ENCODE data around the gene OPRD1.

DNA sequence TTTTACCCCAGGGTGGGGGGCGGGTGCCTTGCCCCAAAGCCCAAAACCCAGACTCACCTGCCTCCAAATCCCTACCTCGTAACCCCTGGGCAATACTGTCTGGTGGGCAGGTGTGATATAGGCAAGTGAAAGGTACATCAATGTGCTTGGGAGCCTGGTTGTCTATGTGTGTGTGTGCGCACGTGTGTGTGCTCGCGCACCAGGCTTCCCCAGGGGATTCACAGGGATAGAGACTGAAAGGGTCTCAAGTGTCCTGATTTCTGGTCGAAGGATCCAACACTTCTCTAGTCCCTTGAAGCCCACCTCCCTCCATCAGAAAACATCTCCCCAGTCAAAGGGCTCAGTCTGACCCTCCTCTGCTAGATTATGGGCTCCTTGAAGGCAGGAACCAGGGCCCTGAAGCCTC lies 73.5 kb downstream of the OPRD1 start:
- no peak for TF ChIP-seq POLR2A (IDR thresholded peaks at IDR 0.05)
- TF ChIP-seq, protein P1, sequence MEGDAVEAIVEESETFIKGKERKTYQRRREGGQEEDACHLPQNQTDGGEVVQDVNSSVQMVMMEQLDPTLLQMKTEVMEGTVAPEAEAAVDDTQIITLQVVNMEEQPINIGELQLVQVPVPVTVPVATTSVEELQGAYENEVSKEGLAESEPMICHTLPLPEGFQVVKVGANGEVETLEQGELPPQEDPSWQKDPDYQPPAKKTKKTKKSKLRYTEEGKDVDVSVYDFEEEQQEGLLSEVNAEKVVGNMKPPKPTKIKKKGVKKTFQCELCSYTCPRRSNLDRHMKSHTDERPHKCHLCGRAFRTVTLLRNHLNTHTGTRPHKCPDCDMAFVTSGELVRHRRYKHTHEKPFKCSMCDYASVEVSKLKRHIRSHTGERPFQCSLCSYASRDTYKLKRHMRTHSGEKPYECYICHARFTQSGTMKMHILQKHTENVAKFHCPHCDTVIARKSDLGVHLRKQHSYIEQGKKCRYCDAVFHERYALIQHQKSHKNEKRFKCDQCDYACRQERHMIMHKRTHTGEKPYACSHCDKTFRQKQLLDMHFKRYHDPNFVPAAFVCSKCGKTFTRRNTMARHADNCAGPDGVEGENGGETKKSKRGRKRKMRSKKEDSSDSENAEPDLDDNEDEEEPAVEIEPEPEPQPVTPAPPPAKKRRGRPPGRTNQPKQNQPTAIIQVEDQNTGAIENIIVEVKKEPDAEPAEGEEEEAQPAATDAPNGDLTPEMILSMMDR (IDR thresholded peaks at IDR 0.05): no peak
